Lung (tissue), 12 donors: Measurements from ENCODE around the gene ANKS1A. TPM values are rescaled to one million over a fixed set of nuclear protein-coding genes. Genes with fewer than 3 reads are reported as not detected.

ENCODE experiments used
- ATAC-seq: fragments of 200-7000 bp; cut with Tn5 transposase; one replicate; pipeline ENCODE4 v1.9.1; 2020; ENCODE audit warnings: moderate number of reproducible peaks; ENCODE audit not compliant: insufficient read depth, low FRiP score
- DNase-seq, 3 donors: peaks; one replicate each; pipeline ENCODE4 v3.0.0-alpha.2; 2013 to 2017
- H3K27ac ChIP-seq, 2 donors: one replicate each; pipeline ENCODE4 v1.5.1; 2013; ENCODE audit warnings: mild to moderate bottlenecking in 2 of 2, moderate library complexity in 2 of 2, control low read depth in 1 of 2, inconsistent platforms in 1 of 2, low read depth in 1 of 2, low read length in 1 of 2
- H3K27me3 ChIP-seq, 3 donors: one replicate each; pipeline ENCODE4 v1.5.1; 2013; ENCODE audit warnings: low read length in 2 of 3; ENCODE audit not compliant: control insufficient read depth in 3 of 3, insufficient read depth in 3 of 3
- H3K36me3 ChIP-seq, 4 donors: one replicate each; pipeline ENCODE4 v1.5.1; 2013; ENCODE audit warnings: low read length in 4 of 4, mild to moderate bottlenecking in 1 of 4, moderate library complexity in 1 of 4; ENCODE audit not compliant: control insufficient read depth in 4 of 4, insufficient read depth in 4 of 4
- H3K4me1 ChIP-seq, 5 donors: one replicate each; pipeline ENCODE4 v1.5.1; 2013; ENCODE audit warnings: low read length in 5 of 5, mild to moderate bottlenecking in 2 of 5, moderate library complexity in 1 of 5; ENCODE audit not compliant: control insufficient read depth in 5 of 5, insufficient read depth in 5 of 5
- H3K4me3 ChIP-seq: one replicate; pipeline ENCODE4 v1.5.1; 2013; ENCODE audit warnings: mild to moderate bottlenecking, control low read depth, moderate library complexity
- H3K9ac ChIP-seq, 2 donors: one replicate each; pipeline ENCODE4 v1.5.1; 2013; ENCODE audit warnings: low read length in 2 of 2, control low read depth in 1 of 2; ENCODE audit not compliant: insufficient read depth in 1 of 2
- H3K9me3 ChIP-seq, 4 donors: one replicate each; pipeline ENCODE4 v1.5.1; 2013; ENCODE audit warnings: low read length in 3 of 4, mild to moderate bottlenecking in 1 of 4, moderate library complexity in 1 of 4; ENCODE audit not compliant: control insufficient read depth in 4 of 4, insufficient read depth in 3 of 4
- WGBS, 2 donors: extraction: QIAGEN DNeasy Blood & Tissue Kit; methylation state at CpG; one replicate each; pipeline ENCODE4 v1.1.7; 2013; 5-methylcytosine and 5-hydroxymethylcytosine counted together
- polyA plus RNA-seq, 2 donors: library from polyadenylated mRNA; stranded (reverse); fragments of 200-250 nt; gene quantifications; one replicate each; pipeline ENCODE4 v1.2.1, GENCODE V29; 2013
- total RNA-seq, 2 donors: library from RNA; depleted of rRNA in 1 of 2; stranded (reverse); fragments of >200 nt in 1 of 2; gene quantifications; one replicate each; pipeline ENCODE4 v1.2.1, GENCODE V29; 2014 to 2021
- TF ChIP-seq, protein P1 (sequence below): IDR thresholded peaks from 2 replicates; pipeline ENCODE4 v1.5.1; 2012; ENCODE audit warnings: mild to moderate bottlenecking; ENCODE audit errors: control extremely low read depth, extremely low read depth
- donor health status: control.
- donor health status: control.
- donor health status: Bipolar disorder and iron deficiency.
- donor health status: healthy.
- donor health status: DM: yes; HTN: yes; CAD: no.

ANKS1A gene
- total and polyA plus RNA-seq, 4 donors = 10.4 to 40.6 (median 24.3) TPM

DNA sequence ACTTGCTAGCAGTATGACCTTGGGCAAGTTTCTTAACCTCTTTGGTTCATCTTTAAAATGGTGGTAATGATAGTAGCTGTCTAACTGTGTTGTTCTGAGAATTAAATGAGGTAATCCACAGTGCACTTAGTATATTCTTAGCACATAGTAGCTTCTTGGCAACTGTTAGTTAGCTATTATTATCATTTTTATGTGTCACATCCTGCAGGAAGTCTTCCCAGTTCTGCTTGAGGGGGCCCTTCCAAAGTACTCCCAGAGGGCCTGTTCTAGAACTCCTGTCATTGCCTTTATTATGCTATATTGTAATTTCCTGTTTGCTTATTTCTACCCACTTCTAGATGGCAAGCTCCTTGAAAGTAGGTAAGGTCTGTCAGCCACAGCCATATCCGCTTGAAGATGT is 30.6 kb downstream of the ANKS1A start:
- Histone ChIP-seq H3K9ac (no peak overlapping the region), H3K27me3 (no peaks in the 10 kb centered on the region), H3K27ac (peak overlapping the region in 1 of 2 donors; percentile 56), H3K4me3 (no peak overlapping the region), H3K4me1 (peaks cover 0 to 19% (median 0%) of the 10 kb centered on the region in 5 donors), H3K36me3 (no peaks in the 10 kb centered on the region), H3K9me3 (no peaks in the 10 kb centered on the region)
- TF ChIP-seq, protein P1, sequence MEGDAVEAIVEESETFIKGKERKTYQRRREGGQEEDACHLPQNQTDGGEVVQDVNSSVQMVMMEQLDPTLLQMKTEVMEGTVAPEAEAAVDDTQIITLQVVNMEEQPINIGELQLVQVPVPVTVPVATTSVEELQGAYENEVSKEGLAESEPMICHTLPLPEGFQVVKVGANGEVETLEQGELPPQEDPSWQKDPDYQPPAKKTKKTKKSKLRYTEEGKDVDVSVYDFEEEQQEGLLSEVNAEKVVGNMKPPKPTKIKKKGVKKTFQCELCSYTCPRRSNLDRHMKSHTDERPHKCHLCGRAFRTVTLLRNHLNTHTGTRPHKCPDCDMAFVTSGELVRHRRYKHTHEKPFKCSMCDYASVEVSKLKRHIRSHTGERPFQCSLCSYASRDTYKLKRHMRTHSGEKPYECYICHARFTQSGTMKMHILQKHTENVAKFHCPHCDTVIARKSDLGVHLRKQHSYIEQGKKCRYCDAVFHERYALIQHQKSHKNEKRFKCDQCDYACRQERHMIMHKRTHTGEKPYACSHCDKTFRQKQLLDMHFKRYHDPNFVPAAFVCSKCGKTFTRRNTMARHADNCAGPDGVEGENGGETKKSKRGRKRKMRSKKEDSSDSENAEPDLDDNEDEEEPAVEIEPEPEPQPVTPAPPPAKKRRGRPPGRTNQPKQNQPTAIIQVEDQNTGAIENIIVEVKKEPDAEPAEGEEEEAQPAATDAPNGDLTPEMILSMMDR = no peak
- 97% methylated on average over 1 of the region's 1 CpG for WGBS, 2 donors
- DNase-seq (no peak), ATAC-seq (no peak)

DNA sequence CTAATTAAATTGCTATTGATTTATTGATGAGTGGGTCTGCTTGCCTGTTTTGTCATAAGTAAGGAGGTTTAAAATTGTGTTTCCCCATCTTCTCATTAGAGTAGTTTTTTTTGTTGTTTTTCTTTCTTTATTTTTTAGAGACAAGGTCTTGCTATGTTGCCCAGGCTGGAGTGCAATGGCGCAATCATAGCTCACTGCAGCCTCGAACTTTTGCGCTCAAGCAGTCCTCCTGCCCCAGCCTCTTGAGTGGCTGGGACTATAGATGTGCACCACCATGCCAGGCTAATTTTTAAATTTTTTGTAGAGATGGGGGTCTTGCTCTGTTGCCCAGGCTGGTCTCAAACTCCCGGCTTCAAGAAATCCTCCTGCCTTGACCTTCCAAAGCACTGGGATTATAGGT is 31.0 kb downstream of the ANKS1A start:
- peaks cover 0 to 19% (median 0%) of the 10 kb centered on the region in 5 donors for H3K4me1 ChIP-seq
- DNase-seq (no peak), ATAC-seq (no peak)
- H3K27me3 ChIP-seq = no peaks in the 10 kb centered on the region
- TF ChIP-seq, protein P1 = no peak
- no peak overlapping the region for H3K27ac ChIP-seq
- H3K4me3 ChIP-seq = no peak overlapping the region
- no peaks in the 10 kb centered on the region for H3K36me3 ChIP-seq
- WGBS, 2 donors = 83 to 98% methylated on average over 4 of the region's 4 CpGs
- H3K9me3 ChIP-seq = no peaks in the 10 kb centered on the region
- H3K9ac ChIP-seq = no peak overlapping the region

DNA sequence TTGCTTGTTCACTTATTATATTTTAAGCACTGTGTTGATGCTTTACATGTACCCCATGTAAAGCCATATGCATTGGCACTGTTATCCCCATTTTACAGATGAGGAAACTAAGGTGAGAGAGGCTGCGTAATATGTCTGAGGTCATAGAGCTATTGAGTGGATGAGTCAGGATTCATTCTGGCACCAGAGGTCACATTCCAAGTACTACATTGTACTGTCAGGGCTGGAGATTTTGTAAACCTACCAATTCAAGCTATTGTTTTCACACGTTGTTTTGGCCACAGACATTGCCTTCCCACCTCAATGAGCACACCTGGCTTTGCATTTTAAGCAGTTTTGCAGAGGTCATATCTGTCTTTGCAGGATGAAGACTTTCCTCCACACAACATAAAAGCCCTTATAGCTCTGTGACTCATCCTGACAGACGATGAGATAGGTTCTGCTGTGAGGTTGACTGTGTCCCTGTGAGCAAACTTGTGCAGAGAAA is 33.2 kb downstream of the ANKS1A start:
- Histone ChIP-seq H3K27ac (no peak overlapping the region), H3K36me3 (no peaks in the 10 kb centered on the region), H3K9me3 (no peaks in the 10 kb centered on the region), H3K4me3 (no peak overlapping the region), H3K9ac (no peak overlapping the region), H3K27me3 (no peaks in the 10 kb centered on the region), H3K4me1 (peaks cover 0 to 18% (median 0%) of the 10 kb centered on the region in 5 donors)
- WGBS, 2 donors = 81 to 85% methylated on average over 3 of the region's 3 CpGs
- ATAC-seq (no peak), DNase-seq (no peak)
- TF ChIP-seq, protein P1 = no peak
